ENCODE data around the gene RBSN. TPM values are rescaled to one million over a fixed set of nuclear protein-coding genes. Genes with fewer than 3 reads are reported as not detected.

RBSN gene
- total and polyA plus RNA-seq, 2 donors (not counting 1 experiment from before 2014, with no cell fraction given) = 7.1 to 32.6 TPM

GRCh38 chr3:15113471-15113870, 14.5 kb upstream of the RBSN start:
- 78% methylated on average over 3 of the region's 6 CpGs for whole genome bisulfite sequencing (ENCODE audit: insufficient coverage)
- H3K9ac ChIP-seq (ENCODE audit: low read length) = no peak overlapping the region
- Mint-ChIP-seq H3K27me3 (no peaks in the 10 kb centered on the region), H3K27ac (no peak overlapping the region), H3K4me1 (peaks cover 2% of the 10 kb centered on the region), H3K9me3 (ENCODE audit: insufficient read depth) (no peaks in the 10 kb centered on the region), H3K4me3 (no peak overlapping the region)
- no peaks in the 10 kb centered on the region for H3K36me3 ChIP-seq (replicated peaks in 1 of 2; ENCODE audit: control extremely low read depth in 1 of 2, control insufficient read depth in 1 of 2, extremely low read depth in 1 of 2, insufficient read depth in 2 of 2, low read length in 1 of 2)
- no peaks in the 10 kb centered on the region for H3K79me2 ChIP-seq (ENCODE audit: control insufficient read depth, insufficient read depth, low read length)
- no peaks in the 10 kb centered on the region for H4K20me1 ChIP-seq (ENCODE audit: control insufficient read depth, insufficient read depth, low read length, poor library complexity, severe bottlenecking)
- H3K4me1 ChIP-seq (ENCODE audit: control insufficient read depth in 2 of 2, insufficient read depth in 2 of 2, low read length in 2 of 2) = no peaks in the 10 kb centered on the region
- ChIA-PET POLR2A (no interaction called here), CTCF (interaction anchor here (1.9 kb wide), 1 partner anchor 11 kb away, joined by 4 read pairs; no protein-coding TSS in a partner anchor)
- ATAC-seq (ENCODE audit: low read depth) = no peak
- DNase-seq = no peak
- TF ChIP-seq EZH2 (IDR thresholded peaks at IDR 0.05; ENCODE audit: borderline replicate concordance, insufficient read depth, low read depth, low read length, poor library complexity, severe bottlenecking) (no peak), CTCF (IDR thresholded peaks at IDR 0.05) (no peak)
- H3K9me3 ChIP-seq (ENCODE audit: control extremely low read depth in 1 of 3, control insufficient read depth in 2 of 3, insufficient read depth in 1 of 3, low read length in 2 of 3) = peaks cover 0 to 7% (median 0%) of the 10 kb centered on the region in 3 donors
- no peak overlapping the region for H3K4me2 ChIP-seq (replicated peaks; ENCODE audit: low read depth, low read length, poor library complexity, severe bottlenecking)
- no peak overlapping the region for H2AFZ ChIP-seq (ENCODE audit: insufficient read depth, low read depth, low read length, poor library complexity, severe bottlenecking)
- H3K27me3 ChIP-seq (replicated peaks in 1 of 4; ENCODE audit: control extremely low read depth in 1 of 4, control insufficient read depth in 3 of 4, insufficient read depth in 4 of 4, low read length in 3 of 4) = peaks cover 0 to 7% (median 0%) of the 10 kb centered on the region in 4 experiments
- H3K27ac ChIP-seq (ENCODE audit: low read length in 2 of 2) = no peak overlapping the region
- intact Hi-C loops (cut with micrococcal nuclease) = no loop called here
- no peak overlapping the region for H3K4me3 ChIP-seq (ENCODE audit: control extremely low read depth in 1 of 5, extremely low read depth in 1 of 5, insufficient read depth in 1 of 5, low read depth in 2 of 5, low read length in 4 of 5)

- Histone ChIP-seq H3K27ac (ENCODE audit: low read length in 2 of 2) (no peak overlapping the region), H3K4me1 (ENCODE audit: control insufficient read depth in 2 of 2, insufficient read depth in 2 of 2, low read length in 2 of 2) (peaks cover 3 to 6% of the 10 kb centered on the region in 2 donors), H3K79me2 (ENCODE audit: control insufficient read depth, insufficient read depth, low read length) (no peaks in the 10 kb centered on the region), H3K4me3 (ENCODE audit: control extremely low read depth in 1 of 5, extremely low read depth in 1 of 5, insufficient read depth in 1 of 5, low read depth in 2 of 5, low read length in 4 of 5) (no peak overlapping the region), H3K9ac (ENCODE audit: low read length) (no peak overlapping the region), H4K20me1 (ENCODE audit: control insufficient read depth, insufficient read depth, low read length, poor library complexity, severe bottlenecking) (no peaks in the 10 kb centered on the region), H2AFZ (ENCODE audit: insufficient read depth, low read depth, low read length, poor library complexity, severe bottlenecking) (no peak overlapping the region), H3K36me3 (replicated peaks in 1 of 2; ENCODE audit: control extremely low read depth in 1 of 2, control insufficient read depth in 1 of 2, extremely low read depth in 1 of 2, insufficient read depth in 2 of 2, low read length in 1 of 2) (no peaks in the 10 kb centered on the region), H3K4me2 (replicated peaks; ENCODE audit: low read depth, low read length, poor library complexity, severe bottlenecking) (no peak overlapping the region), H3K27me3 (replicated peaks in 1 of 4; ENCODE audit: control extremely low read depth in 1 of 4, control insufficient read depth in 3 of 4, insufficient read depth in 4 of 4, low read length in 3 of 4) (peaks cover 0 to 9% (median 0%) of the 10 kb centered on the region in 4 experiments), H3K9me3 (ENCODE audit: control extremely low read depth in 1 of 3, control insufficient read depth in 2 of 3, insufficient read depth in 1 of 3, low read length in 2 of 3) (peaks cover 0 to 5% (median 0%) of the 10 kb centered on the region in 3 donors)
- ChIA-PET CTCF (no interaction called here), POLR2A (interaction anchor here (0.7 kb wide), 1 partner anchor 14 kb away, joined by 3 read pairs; no protein-coding TSS in a partner anchor)
- no peak overlapping the region for H3K4me3 Mint-ChIP-seq
- H3K27me3 Mint-ChIP-seq = peaks cover 4% of the 10 kb centered on the region
- ATAC-seq (ENCODE audit: low read depth) = no peak
- no peaks in the 10 kb centered on the region for H3K9me3 Mint-ChIP-seq (ENCODE audit: insufficient read depth)
- no peak for TF ChIP-seq EZH2 (IDR thresholded peaks at IDR 0.05; ENCODE audit: borderline replicate concordance, insufficient read depth, low read depth, low read length, poor library complexity, severe bottlenecking)
- TF ChIP-seq CTCF (IDR thresholded peaks at IDR 0.05) = no peak
- WGBS (ENCODE audit: insufficient coverage) = 50% methylated on average over 1 of the region's 3 CpGs
- DNase-seq = no peak
- intact Hi-C loops (cut with micrococcal nuclease) = no loop called here
- H3K27ac Mint-ChIP-seq = no peak overlapping the region
- peaks cover 6% of the 10 kb centered on the region for H3K4me1 Mint-ChIP-seq
Measured at GRCh38 chr3:15112011-15112410, 13.1 kb upstream of the RBSN start.

All from B cell (primary cell).